RWPE1 (cell line): Measurements from ENCODE around the gene FSTL4.
"Not testable (repeated sequence)": the region's sequence is repeated elsewhere in the genome, so short reads cannot be mapped to it uniquely, and the experiment has no call there.

ENCODE experiments used
- CTCF ChIA-PET: fragments of 350-600 bp; sonication (Branson Sonifier 250); formaldehyde crosslinking; extraction: SDS; loops from one replicate; lab custom pipeline; 2021; lab: Yijun Ruan, JAX
- POLR2A ChIA-PET: fragments of 400-600 bp; formaldehyde crosslinking; extraction: SDS; loops from one replicate; lab custom pipeline; 2020; ENCODE audit warnings: antibody characterized with exemption; ENCODE audit not compliant: low non-redundant PET; lab: Yijun Ruan, JAX
- DNase-seq: peaks from one replicate; pipeline ENCODE4 v3.0.0; 2012; ENCODE audit warnings: low spot score
- H3K27ac ChIP-seq: fragments of 450-650 bp; 2 replicates; pipeline ENCODE4 v1.5.1; 2017
- TF ChIP-seq, protein P1 (sequence below): fragments of 450-650 bp; conservative IDR thresholded peaks from 2 replicates; pipeline ENCODE4 v1.5.1; 2017; ENCODE audit warnings: low read depth, mild to moderate bottlenecking

Gene FSTL4

DNA sequence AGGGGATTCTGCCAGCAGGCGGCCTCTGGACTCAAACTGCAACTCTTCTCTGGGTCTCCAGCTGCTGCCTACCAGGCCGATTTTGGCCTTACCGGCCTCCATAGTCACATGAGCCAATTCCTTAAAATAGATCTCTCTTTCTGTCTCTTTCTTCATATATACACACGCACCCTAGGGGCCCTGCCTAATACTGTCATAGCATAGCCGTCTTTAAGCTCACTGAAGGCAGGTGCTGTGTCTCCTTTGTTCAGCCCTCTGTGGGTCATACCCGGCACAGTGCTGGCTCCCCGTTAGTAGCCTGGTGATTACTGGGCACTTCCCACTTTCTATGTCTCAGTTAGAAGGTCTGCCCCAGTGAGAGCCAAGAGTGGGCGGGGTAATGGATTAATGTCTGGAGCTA lies 419.6 kb downstream of the FSTL4 start:
- no peak overlapping the region for H3K27ac ChIP-seq
- TF ChIP-seq, protein P1, sequence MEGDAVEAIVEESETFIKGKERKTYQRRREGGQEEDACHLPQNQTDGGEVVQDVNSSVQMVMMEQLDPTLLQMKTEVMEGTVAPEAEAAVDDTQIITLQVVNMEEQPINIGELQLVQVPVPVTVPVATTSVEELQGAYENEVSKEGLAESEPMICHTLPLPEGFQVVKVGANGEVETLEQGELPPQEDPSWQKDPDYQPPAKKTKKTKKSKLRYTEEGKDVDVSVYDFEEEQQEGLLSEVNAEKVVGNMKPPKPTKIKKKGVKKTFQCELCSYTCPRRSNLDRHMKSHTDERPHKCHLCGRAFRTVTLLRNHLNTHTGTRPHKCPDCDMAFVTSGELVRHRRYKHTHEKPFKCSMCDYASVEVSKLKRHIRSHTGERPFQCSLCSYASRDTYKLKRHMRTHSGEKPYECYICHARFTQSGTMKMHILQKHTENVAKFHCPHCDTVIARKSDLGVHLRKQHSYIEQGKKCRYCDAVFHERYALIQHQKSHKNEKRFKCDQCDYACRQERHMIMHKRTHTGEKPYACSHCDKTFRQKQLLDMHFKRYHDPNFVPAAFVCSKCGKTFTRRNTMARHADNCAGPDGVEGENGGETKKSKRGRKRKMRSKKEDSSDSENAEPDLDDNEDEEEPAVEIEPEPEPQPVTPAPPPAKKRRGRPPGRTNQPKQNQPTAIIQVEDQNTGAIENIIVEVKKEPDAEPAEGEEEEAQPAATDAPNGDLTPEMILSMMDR = no peak
- ChIA-PET POLR2A (no interaction called here), CTCF (interaction anchor here (0.6 kb wide), 1 partner anchor 80 kb away, joined by 3 read pairs; no protein-coding TSS in a partner anchor)
- no peak for DNase-seq

DNA sequence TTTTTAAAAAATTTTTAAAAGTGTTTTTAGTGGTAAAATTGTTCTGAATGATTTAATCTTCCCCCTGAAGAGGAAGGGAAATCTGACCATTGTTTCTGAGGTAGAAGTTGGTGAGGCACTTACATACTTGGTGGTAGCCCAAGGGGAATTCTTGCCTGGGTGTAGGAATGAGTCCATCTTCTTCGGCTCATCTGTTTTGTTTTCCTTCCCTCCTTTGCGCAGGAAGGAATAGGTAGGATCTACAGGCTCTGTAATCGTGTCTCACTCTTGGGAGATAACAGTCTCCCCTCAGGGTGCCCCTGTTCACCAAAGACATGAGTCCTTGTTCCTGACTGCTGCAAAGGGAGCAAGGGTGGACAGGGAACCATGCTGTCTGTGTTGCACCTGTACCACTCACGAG lies 422.5 kb downstream of the FSTL4 start:
- CTCF ChIA-PET = interaction anchor here (0.6 kb wide), 1 partner anchor 33 kb away, joined by 3 read pairs; no protein-coding TSS in a partner anchor
- TF ChIP-seq, protein P1 = no peak
- POLR2A ChIA-PET = no interaction called here

DNA sequence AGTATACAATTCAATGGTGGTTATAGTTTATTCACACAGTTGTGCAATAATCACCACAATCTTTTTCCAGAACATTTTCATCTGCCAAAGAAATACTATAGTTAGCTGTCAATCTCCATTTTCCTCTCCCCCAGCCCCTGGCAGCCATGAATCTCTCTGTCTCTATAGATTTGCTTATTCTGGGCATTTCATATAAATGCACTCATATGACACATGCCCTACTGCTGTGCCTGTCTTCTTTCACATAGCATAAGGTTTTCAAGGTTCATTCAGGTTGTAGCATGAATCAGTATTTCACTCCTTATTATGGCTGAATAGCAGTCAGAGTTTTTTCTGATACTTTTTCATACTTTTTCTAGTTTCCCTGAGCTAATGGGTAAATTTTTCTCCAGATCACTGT lies 432.9 kb downstream of the FSTL4 start:
- ChIA-PET POLR2A (no interaction called here), CTCF (interaction anchor here (0.5 to 0.8 kb wide), 2 partner anchors 15 to 75 kb away, joined by 4 to 6 read pairs; no protein-coding TSS in a partner anchor)
- no peak overlapping the region for H3K27ac ChIP-seq
- no peak for DNase-seq
- TF ChIP-seq, protein P1 = no peak

More for the DNA sequence above, 422.5 kb downstream of the FSTL4 start:
- H3K27ac ChIP-seq = no peak overlapping the region
- no peak for DNase-seq

DNA sequence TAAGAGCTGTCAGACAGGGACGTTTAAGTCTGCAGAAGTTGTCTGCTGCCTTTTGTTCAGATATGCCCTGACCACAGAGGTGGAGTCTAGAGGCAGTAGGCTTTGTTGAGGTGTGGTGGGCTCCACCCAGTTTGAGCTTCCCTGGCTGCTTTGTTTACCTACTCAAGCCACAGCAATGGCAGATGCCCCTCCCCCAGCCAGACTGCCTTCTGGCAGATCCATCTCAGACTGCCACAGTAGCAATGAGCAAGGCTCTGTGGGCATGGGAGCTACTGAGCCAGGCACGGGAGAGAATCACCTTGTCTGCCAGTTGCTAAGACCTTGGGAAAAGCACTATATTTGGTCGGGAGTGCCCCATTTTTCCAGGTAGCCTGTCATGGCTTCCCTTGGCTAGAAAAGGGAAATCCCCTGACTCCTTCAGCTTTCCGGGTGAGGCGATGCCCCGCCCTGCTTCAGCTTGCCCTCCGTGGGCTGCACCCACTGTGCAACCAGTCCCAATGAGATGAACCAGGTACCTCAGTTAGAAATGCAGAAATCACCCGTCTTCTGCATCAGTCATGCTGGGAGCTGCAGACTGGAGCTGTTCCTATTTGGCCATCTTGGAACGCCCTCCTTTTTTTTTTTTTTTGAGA lies 441.5 kb downstream of the FSTL4 start:
- DNase-seq, CTCF ChIA-PET, H3K27ac ChIP-seq: not testable (repeated sequence)
- POLR2A ChIA-PET = interaction anchor here (0.6 kb wide), 1 partner anchor 18 kb away, joined by 4 read pairs; no protein-coding TSS in a partner anchor

DNA sequence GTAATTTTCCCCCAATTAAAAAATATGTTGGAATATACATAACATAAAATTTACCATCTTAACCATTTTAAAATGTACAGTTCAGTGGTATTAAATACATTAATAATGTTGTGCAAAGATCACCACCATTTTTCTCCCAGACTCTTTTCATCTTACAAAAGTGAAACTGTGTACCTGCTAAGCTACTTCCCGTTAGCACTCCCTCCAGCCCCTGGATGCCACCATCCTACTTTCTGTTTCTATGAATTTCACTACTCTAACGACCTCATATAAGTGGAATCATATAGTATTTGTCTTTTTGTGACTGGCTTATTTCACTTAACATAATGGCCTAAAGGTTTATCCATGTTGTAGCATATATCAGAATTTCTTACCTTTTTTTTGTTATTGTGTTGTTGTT lies 447.6 kb downstream of the FSTL4 start:
- POLR2A ChIA-PET = no interaction called here
- TF ChIP-seq, protein P1 = no peak

DNA sequence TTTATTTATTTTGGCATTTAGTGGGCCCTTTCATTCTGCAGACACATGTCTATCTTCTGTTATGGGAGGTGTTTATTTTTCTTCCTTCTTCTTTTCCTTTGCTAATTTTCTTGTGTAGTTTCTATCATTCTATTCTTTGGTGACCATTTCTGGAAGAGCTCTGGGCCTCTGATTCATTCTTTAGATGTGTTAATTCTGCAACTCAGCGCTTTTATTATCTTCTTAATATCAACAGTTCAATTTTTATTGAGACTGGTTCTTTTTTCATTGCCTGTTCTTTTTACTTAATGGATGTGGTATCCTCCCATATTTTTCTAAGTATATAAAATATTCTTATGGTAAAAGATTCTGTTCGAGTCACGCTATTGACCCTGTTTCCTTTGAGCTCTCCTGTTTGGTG lies 448.5 kb downstream of the FSTL4 start:
- ChIA-PET CTCF (interaction anchor here (0.7 kb wide), 2 partner anchors 16 to 53 kb away, joined by 3 to 4 read pairs; no protein-coding TSS in a partner anchor), POLR2A (no interaction called here)
- H3K27ac ChIP-seq = no peak overlapping the region
- no peak for DNase-seq
- TF ChIP-seq, protein P1 = no peak

More for the DNA sequence above, 447.6 kb downstream of the FSTL4 start:
- no peak overlapping the region for H3K27ac ChIP-seq
- CTCF ChIA-PET = interaction anchor here (0.6 kb wide), 1 partner anchor 404 kb away, joined by 4 read pairs; no protein-coding TSS in a partner anchor
- DNase-seq = no peak

DNA sequence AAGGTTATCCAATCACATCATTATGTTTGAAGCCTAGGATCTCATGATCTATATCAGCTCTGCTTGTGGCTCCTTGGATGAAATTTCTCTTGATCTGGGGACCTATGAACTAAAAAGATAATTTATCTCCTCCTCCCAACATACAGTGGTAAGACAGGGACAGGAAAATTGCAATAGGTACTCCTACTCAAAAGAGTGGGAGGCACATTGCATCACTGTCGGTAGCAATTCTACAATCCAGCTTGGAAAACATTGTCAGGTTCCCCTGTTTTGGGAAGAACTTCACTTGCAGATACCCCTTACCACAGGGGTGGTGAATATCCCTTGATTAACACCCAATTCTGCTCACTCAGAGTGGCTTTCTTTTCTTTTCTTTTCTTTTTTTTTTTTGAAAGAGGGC lies 452.8 kb downstream of the FSTL4 start:
- TF ChIP-seq, protein P1 = no peak
- ChIA-PET POLR2A (no interaction called here), CTCF (interaction anchor here (0.7 kb wide), 1 partner anchor 406 kb away, joined by 5 read pairs; no protein-coding TSS in a partner anchor)
- no peak for DNase-seq
- no peak overlapping the region for H3K27ac ChIP-seq
